DMS53 treated with DMSO at 0.1 percent for 48 hours (cell line): ENCODE measurements around the gene TMEM9.
"Not testable (repeated sequence)": the region's sequence is repeated elsewhere in the genome, so short reads cannot be mapped to it uniquely, and the experiment has no call there.

Experiments
- DNase-seq: peaks from one replicate; lab custom pipeline; 2025; ENCODE audit not compliant: unreplicated experiment; lab: John Stamatoyannopoulos, UW

The TMEM9 gene

GRCh38 chr1:201175820-201176500 is 21.7 kb upstream of the TMEM9 start:
- no peak for DNase-seq

DNA sequence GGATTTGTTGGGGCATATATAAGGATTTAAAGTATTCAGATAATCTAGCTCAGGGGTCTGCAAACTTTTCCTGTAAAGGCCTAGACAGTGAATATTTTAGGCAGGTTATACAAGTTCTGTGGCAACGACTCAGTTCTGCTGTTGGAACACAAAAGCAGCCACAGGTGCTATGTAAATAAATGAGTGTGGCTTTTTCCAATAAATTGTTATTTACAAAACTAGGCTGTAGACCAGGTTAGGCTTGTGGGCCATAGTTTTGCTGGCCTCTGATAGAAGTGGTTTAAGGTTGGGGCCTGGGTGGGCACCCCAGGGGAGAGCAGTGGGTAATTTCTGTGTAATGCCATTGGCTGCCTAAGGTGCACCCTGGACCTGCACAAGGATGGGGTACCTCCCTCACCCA is 19.5 kb upstream of the TMEM9 start:
- no peak for DNase-seq

GRCh38 chr1:201172999-201173610 is 18.8 kb upstream of the TMEM9 start:
- peak; percentile 38 for DNase-seq

DNA sequence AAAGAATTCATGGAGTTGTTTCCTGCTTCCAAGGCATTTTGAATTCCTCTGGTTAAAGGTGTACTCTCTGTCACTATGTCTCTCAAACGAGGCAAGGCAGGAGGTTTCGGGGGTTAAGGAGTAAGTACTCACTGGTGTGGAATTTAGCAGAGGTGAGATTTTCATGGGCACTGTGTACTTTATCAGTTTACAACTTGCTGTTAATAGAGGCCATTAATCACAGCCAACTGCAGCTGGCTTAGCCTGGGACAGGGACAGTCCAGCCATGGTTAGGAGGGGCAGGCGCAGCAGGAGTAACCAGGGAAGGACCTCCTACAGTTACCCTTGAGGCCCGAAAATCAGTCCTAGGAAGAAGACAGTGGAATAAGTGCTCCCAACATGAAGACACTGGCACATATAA is 18.1 kb upstream of the TMEM9 start:
- no peak for DNase-seq

DNA sequence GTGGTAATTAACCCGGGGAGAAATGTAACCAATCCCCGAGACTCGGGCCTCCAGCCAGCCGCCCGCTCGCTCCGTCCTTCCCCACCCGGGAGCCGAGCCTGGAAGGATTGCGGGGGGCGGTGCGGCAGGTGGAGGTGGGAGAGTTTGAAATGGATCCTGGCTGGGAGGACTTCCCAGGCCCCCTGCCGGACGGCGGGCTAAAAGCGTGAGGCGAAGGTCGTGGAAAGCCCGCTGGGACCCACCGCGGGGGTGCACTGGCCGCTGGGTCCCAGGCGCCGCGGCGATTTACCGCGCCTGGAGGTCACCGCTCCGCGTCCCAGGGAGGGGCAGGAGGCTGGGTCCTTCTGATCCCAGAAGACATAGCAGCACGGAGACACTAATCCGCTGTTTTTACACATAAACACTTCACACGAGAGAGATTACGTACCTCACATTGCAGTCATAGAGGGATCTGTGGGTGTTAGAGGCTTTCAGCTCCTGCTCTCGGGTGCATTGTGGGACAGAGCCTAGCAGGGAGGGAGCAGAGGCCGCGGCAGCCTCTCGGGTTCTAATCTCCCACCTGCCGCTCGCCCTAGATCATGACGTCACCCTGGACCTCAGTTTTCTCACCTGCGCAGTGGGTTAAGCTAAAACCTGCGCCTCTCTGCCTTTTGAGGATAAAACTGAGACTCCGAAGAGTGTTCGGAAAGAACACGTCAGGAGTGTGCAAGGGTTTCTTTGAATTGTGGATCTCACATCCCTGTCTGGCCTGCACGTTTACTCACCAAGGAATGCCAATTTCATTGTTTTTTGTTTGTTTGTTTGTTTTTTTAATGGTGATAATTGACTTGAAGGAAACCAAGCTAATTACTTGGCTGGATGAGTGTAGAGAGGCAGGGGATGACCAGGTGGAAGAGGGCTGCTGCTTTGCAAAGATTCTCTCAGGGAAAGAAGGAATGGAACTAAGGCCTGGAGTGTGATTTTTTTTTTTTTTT is 17.1 kb upstream of the TMEM9 start:
- DNase-seq = peak; percentile 89

GRCh38 chr1:201170533-201171062 is 16.3 kb upstream of the TMEM9 start:
- peak; percentile 100 for DNase-seq

DNA sequence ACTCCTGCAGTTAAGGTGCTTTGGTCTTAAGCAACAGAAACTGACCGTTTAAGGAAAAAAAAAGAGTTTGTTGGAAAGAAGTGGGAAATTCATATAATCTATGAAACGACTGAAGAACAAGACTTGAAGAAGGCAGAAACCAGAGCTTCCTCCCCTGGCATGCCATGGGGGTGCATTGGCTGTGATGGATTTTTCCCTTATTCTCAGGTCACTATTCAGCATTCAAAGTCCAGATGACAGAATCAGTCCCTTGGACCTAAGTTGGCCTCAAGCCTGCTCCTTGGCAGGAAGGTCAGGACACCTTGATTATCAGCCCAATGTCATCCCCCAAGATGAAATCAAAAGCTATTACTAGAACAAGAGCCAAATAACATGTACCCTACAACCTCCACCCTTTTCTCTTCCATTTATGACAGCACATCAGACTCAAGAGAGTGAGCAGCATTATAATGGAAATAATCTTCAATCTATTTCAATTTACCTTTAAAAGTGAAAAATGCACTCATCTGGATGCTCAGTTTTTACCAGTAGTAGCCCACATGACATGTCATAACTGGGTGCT is 15.8 kb upstream of the TMEM9 start:
- no peak for DNase-seq

DNA sequence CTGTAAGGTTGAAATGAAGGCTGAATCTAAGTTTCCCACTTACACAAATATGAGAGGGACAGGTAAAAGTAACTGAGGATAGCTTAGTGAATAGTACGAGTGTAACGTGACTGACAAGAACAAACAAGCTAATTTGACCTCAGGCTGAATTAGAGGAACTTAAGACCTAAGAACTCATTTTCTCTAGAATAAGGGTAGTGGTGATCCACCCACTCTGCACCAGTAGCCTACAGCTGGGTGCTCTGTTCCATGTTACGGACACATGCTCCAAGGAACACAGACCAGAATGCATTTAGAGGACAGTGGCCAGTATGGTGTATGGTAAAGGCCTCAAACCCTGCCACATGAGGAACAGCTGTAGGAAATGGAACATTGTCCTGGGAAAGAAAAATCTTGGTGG is 14.9 kb upstream of the TMEM9 start:
- no peak for DNase-seq

- peak; percentile 84 for DNase-seq
Measured at GRCh38 chr1:201167041-201167991, 13.0 kb upstream of the TMEM9 start.

GRCh38 chr1:201164645-201165044 is 10.4 kb upstream of the TMEM9 start:
- DNase-seq = no peak

- no peak for DNase-seq
Measured at GRCh38 chr1:201163707-201164106, 9.4 kb upstream of the TMEM9 start.

DNA sequence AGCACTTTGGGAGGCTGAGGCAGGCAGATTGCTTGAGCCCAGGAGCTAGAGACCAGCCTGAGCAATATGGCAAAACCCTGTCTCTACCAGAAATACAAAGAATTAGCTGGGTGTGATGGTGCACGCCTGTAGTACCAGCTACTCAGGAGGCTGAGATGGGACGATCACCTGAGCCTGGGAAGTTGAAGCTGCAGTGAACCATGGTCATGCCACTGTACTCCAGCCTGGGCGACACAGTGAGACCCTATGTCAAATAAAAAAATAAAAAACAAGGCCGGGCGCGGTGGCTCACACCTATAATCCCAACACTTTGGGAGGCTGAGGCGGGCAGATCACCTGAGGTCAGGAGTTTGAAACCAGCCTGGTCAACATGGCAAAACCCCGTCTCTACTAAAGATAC is 8.8 kb upstream of the TMEM9 start:
- DNase-seq = not testable (repeated sequence)

DNA sequence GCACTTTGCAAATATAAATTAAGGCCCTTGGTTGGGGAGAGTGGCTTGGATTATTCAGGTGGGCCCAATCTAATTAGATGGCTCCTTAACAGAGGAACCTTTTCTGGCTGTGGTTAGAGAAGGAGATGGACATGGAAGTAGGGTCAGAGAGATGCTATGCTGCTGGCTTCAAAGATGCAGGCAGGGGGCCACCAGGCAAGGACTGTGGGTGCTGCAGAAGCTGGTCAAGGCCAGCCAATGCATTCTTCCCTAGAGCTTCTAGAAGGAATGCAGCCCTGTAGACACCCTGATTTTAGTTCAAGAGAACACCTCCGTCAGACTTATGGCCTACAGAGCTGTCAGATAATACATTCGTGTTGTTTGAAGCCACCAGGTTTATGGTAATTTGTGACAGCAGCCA is 3.7 kb upstream of the TMEM9 start:
- DNase-seq = no peak

DNA sequence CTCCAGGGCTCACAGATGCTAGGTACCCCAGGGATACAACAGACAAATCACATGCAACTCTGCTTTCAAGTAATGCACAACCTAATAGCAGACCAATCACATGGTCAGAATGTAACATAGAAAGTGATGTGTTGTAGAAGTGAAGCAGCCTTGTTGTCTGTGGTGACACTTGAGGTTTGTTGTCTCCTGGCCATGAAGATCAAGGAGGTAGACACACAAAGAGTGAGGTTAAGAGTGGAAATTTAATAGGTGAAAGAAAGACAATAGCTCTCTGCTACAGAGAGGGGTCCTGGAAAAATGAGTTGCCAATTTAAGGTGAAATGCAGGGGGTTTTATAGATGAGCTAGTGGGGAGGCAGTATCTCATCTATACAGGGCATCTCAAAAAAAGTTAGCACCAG is 2.5 kb upstream of the TMEM9 start:
- DNase-seq = no peak

GRCh38 chr1:201156346-201156745 is 2.1 kb upstream of the TMEM9 start:
- DNase-seq = no peak

DNA sequence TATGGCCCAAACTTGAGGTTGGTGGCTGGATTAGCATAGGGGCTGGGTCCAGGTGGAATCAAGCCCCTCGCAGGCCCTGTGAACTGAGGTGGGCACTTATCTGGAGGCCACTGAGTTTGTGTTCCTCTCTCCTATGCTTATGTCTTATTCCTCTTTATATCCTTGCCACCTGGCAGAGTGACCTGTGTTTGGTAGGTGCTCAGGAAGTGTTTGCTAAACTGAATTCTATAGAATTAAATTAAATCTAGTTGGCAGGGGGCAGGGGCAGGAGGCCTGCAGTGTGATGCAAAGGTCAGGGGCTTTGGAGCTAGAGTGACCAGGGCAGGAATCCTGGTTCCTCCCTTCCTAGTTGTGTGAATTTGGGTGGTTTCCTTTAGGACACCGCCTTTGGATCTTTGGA is 1.1 kb upstream of the TMEM9 start:
- no peak for DNase-seq

GRCh38 chr1:201153474-201154388 is 543 bp downstream of the TMEM9 start:
- DNase-seq = peak; percentile 73

GRCh38 chr1:201149400-201149799 is 4.9 kb downstream of the TMEM9 start:
- DNase-seq = peak; percentile 77

- DNase-seq = no peak
Measured at GRCh38 chr1:201147396-201148015, 6.8 kb downstream of the TMEM9 start.
